Measurements from ENCODE around the gene DAPK2.

Gene DAPK2

GRCh38 chr15:64045101-64045435 is 1.2 kb downstream of the DAPK2 start:
- DNase-seq (ENCODE audit: low read depth) = no peak
- H3K4me3 ChIP-seq (ENCODE audit: control insufficient read depth, low read depth, low read length) = no peak overlapping the region
- no peak for TF ChIP-seq CTCF (IDR thresholded peaks at IDR 0.05; ENCODE audit: control insufficient read depth, insufficient read depth, low read depth, low read length, missing control alignments)

GRCh38 chr15:64044300-64045100 is 1.8 kb downstream of the DAPK2 start:
- DNase-seq (ENCODE audit: low read depth) = no peak
- no peak for TF ChIP-seq CTCF (IDR thresholded peaks at IDR 0.05; ENCODE audit: control insufficient read depth, insufficient read depth, low read depth, low read length, missing control alignments)
- no peak overlapping the region for H3K4me3 ChIP-seq (ENCODE audit: control insufficient read depth, low read depth, low read length)

GRCh38 chr15:64038878-64039610 is 7.2 kb downstream of the DAPK2 start:
- no peak for DNase-seq (ENCODE audit: low read depth)
- no peak for TF ChIP-seq CTCF (IDR thresholded peaks at IDR 0.05; ENCODE audit: control insufficient read depth, insufficient read depth, low read depth, low read length, missing control alignments)
- no peak overlapping the region for H3K4me3 ChIP-seq (ENCODE audit: control insufficient read depth, low read depth, low read length)

- TF ChIP-seq CTCF (IDR thresholded peaks at IDR 0.05; ENCODE audit: control insufficient read depth, insufficient read depth, low read depth, low read length, missing control alignments) = no peak
- no peak overlapping the region for H3K4me3 ChIP-seq (ENCODE audit: control insufficient read depth, low read depth, low read length)
- no peak for DNase-seq (ENCODE audit: low read depth)
These were observed 8.3 kb downstream of the DAPK2 start for GRCh38 chr15:64037966-64038365.

- no peak for DNase-seq (ENCODE audit: low read depth)
- no peak overlapping the region for H3K4me3 ChIP-seq (ENCODE audit: control insufficient read depth, low read depth, low read length)
- no peak for TF ChIP-seq CTCF (IDR thresholded peaks at IDR 0.05; ENCODE audit: control insufficient read depth, insufficient read depth, low read depth, low read length, missing control alignments)
These were observed 9.2 kb downstream of the DAPK2 start for GRCh38 chr15:64037116-64037515.

GRCh38 chr15:64035525-64035924 is 10.8 kb downstream of the DAPK2 start:
- H3K4me3 ChIP-seq (ENCODE audit: control insufficient read depth, low read depth, low read length) = no peak overlapping the region
- no peak for TF ChIP-seq CTCF (IDR thresholded peaks at IDR 0.05; ENCODE audit: control insufficient read depth, insufficient read depth, low read depth, low read length, missing control alignments)
- DNase-seq (ENCODE audit: low read depth) = no peak

Data from AG09309 (cell line).